ENCODE measurements around the gene PLEKHN1. TPM values are rescaled to one million over a fixed set of nuclear protein-coding genes. Genes with fewer than 3 reads are reported as not detected.
"Not testable (repeated sequence)": the region's sequence is repeated elsewhere in the genome, so short reads cannot be mapped to it uniquely, and the experiment has no call there.

PLEKHN1 gene
- polyA plus RNA-seq, 2 donors: 35.6 to 74.7 TPM

- H3K9me3 ChIP-seq (ENCODE audit: control insufficient read depth in 2 of 2, insufficient read depth in 1 of 2, low read depth in 1 of 2, low read length in 1 of 2): no peaks in the 10 kb centered on the region
- H3K36me3 ChIP-seq (ENCODE audit: control insufficient read depth in 2 of 2, insufficient read depth in 2 of 2, low read length in 1 of 2): no peaks in the 10 kb centered on the region
- peak overlapping the region; percentile 59 to 64 for H3K4me3 ChIP-seq (ENCODE audit: low read depth in 1 of 2, low read length in 2 of 2)
- H3K27me3 ChIP-seq (ENCODE audit: control insufficient read depth in 1 of 2, insufficient read depth in 2 of 2, low read length in 2 of 2): peaks cover 0 to 7% of the 10 kb centered on the region in 2 donors
- 1 to 2% methylated on average over 48 to 58 of the region's 58 CpGs for WGBS, 2 donors
- peaks cover 7 to 18% of the 10 kb centered on the region in 2 donors for H3K4me1 ChIP-seq (ENCODE audit: control insufficient read depth in 2 of 2, insufficient read depth in 2 of 2, low read length in 1 of 2)
- peak overlapping the region; percentile 66 to 93 for H3K27ac ChIP-seq (ENCODE audit: low read depth in 2 of 2, low read length in 1 of 2)
Measured at GRCh38 chr1:1001057-1001783, 34.9 kb downstream of the PLEKHN1 start.

DNA sequence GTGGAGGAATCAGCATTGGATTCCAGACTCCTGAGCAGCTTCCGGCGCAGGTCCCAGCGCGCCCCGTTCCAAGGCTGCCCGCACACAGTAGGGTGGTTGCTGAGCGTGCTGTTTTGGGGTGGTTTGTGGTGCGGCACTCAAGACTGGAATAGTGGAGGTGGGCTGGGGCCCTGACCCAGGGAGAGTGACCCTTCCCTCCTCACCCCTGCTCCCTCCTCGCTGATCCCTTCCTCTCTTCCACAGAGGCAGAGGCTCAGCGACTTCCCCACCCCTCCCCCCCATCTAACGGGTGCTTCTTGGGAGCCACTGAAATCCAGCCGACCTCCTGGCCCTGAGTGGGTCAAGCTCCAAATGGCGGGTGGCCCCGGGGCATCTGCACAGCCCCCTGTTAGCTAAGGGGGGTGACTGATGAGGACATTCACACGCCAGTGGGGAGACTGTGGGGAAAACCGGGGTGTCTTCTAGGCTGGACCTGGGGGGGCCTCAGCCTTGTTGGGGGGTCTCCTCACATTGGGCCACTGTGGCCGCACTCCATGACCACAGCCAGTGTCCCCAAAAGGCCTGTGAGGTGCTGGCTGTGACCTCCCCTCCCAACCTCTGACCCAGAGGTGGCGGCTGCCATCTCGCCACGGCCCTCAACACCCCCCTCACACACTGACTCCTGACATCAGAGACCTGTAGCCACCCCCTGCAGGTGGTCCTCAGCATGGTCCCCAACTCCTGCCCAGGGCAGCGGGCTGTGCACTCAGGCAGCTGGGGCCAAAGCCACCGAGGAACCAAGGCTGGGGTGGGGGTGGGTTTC lies 37.5 kb downstream of the PLEKHN1 start:
- Histone ChIP-seq H3K4me1 (ENCODE audit: control insufficient read depth in 2 of 2, insufficient read depth in 2 of 2, low read length in 1 of 2) (peaks cover 5 to 21% of the 10 kb centered on the region in 2 donors), H3K9me3 (ENCODE audit: control insufficient read depth in 2 of 2, insufficient read depth in 1 of 2, low read depth in 1 of 2, low read length in 1 of 2) (no peaks in the 10 kb centered on the region), H3K27ac (ENCODE audit: low read depth in 2 of 2, low read length in 1 of 2) (no peak overlapping the region), H3K4me3 (ENCODE audit: low read depth in 1 of 2, low read length in 2 of 2) (no peak overlapping the region), H3K36me3 (ENCODE audit: control insufficient read depth in 2 of 2, insufficient read depth in 2 of 2, low read length in 1 of 2) (no peaks in the 10 kb centered on the region), H3K27me3 (ENCODE audit: control insufficient read depth in 1 of 2, insufficient read depth in 2 of 2, low read length in 2 of 2) (peaks cover 0 to 6% of the 10 kb centered on the region in 2 donors)
- WGBS, 2 donors: 81 to 84% methylated on average over 21 to 22 of the region's 22 CpGs

DNA sequence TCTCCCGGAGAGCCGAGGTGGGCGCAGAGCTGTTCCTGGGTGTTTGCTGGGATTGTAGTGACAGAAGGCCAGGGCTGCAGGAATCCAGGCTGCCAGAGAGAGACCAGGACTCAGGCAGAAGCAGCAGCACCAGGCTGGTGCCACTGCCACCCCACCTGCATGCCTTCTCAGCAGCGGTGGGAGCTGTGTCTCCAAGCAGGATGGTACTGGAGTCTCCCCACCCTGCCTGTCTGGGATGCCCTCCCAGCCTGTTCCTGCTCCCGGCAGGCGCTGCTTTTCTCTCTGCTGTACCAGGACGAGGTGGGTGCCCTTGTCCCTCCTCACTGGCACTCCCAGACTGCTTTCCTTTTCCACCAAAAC lies 38.1 kb downstream of the PLEKHN1 start:
- no peak overlapping the region for H3K4me3 ChIP-seq (ENCODE audit: low read depth in 1 of 2, low read length in 2 of 2)
- H3K27me3 ChIP-seq (ENCODE audit: control insufficient read depth in 1 of 2, insufficient read depth in 2 of 2, low read length in 2 of 2): peaks cover 0 to 4% of the 10 kb centered on the region in 2 donors
- H3K4me1 ChIP-seq (ENCODE audit: control insufficient read depth in 2 of 2, insufficient read depth in 2 of 2, low read length in 1 of 2): peaks cover 5 to 18% of the 10 kb centered on the region in 2 donors
- no peak overlapping the region for H3K27ac ChIP-seq (ENCODE audit: low read depth in 2 of 2, low read length in 1 of 2)
- no peaks in the 10 kb centered on the region for H3K36me3 ChIP-seq (ENCODE audit: control insufficient read depth in 2 of 2, insufficient read depth in 2 of 2, low read length in 1 of 2)
- H3K9me3 ChIP-seq (ENCODE audit: control insufficient read depth in 2 of 2, insufficient read depth in 1 of 2, low read depth in 1 of 2, low read length in 1 of 2): no peaks in the 10 kb centered on the region
- WGBS, 2 donors: 65% methylated on average over 7 of the region's 7 CpGs

- Histone ChIP-seq H3K9me3 (ENCODE audit: control insufficient read depth in 2 of 2, insufficient read depth in 1 of 2, low read depth in 1 of 2, low read length in 1 of 2) (no peaks in the 10 kb centered on the region), H3K27me3 (ENCODE audit: control insufficient read depth in 1 of 2, insufficient read depth in 2 of 2, low read length in 2 of 2) (peaks cover 0 to 4% of the 10 kb centered on the region in 2 donors), H3K4me1 (ENCODE audit: control insufficient read depth in 2 of 2, insufficient read depth in 2 of 2, low read length in 1 of 2) (peaks cover 5 to 17% of the 10 kb centered on the region in 2 donors), H3K36me3 (ENCODE audit: control insufficient read depth in 2 of 2, insufficient read depth in 2 of 2, low read length in 1 of 2) (no peaks in the 10 kb centered on the region), H3K4me3 (ENCODE audit: low read depth in 1 of 2, low read length in 2 of 2) (no peak overlapping the region), H3K27ac (ENCODE audit: low read depth in 2 of 2, low read length in 1 of 2) (no peak overlapping the region)
- 32 to 44% methylated on average over 21 of the region's 21 CpGs for WGBS, 2 donors
Measured at GRCh38 chr1:1004780-1005697, 38.8 kb downstream of the PLEKHN1 start.

DNA sequence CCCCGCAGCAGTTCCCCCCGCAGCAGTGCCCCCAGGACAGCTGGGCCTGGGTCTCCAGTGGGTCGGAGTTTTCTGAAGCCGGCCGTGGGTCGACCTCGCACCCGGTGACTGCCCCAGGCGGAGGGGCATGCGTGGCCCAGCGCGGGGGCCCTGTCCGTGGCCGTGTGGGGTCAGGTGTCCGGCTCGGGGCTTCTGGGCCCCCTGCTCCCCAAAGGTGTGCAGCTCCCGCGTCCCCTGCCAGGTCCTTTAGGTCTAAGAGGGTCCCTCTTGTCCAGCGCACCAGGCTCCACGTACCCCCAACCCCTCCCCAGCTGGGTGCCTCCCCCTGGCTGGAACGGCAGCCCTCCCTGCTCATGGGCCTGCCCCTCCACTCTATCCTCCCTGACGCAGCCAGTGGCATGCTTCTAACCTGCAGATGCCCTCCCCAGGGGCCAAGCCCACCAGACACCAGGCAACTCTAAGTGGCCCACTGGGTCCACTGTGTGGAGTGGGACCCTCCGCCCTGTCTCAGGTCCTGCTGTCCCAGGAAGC lies 39.6 kb downstream of the PLEKHN1 start:
- WGBS, 2 donors: 67 to 68% methylated on average over 23 of the region's 23 CpGs
- Histone ChIP-seq H3K4me3 (ENCODE audit: low read depth in 1 of 2, low read length in 2 of 2) (no peak overlapping the region), H3K27me3 (ENCODE audit: control insufficient read depth in 1 of 2, insufficient read depth in 2 of 2, low read length in 2 of 2) (peaks cover 0 to 4% of the 10 kb centered on the region in 2 donors), H3K27ac (ENCODE audit: low read depth in 2 of 2, low read length in 1 of 2) (no peak overlapping the region), H3K9me3 (ENCODE audit: control insufficient read depth in 2 of 2, insufficient read depth in 1 of 2, low read depth in 1 of 2, low read length in 1 of 2) (no peaks in the 10 kb centered on the region), H3K4me1 (ENCODE audit: control insufficient read depth in 2 of 2, insufficient read depth in 2 of 2, low read length in 1 of 2) (peaks cover 5 to 15% of the 10 kb centered on the region in 2 donors), H3K36me3 (ENCODE audit: control insufficient read depth in 2 of 2, insufficient read depth in 2 of 2, low read length in 1 of 2) (no peaks in the 10 kb centered on the region)

GRCh38 chr1:1006305-1007159 lies 40.2 kb downstream of the PLEKHN1 start:
- Histone ChIP-seq H3K36me3 (ENCODE audit: control insufficient read depth in 2 of 2, insufficient read depth in 2 of 2, low read length in 1 of 2) (no peaks in the 10 kb centered on the region), H3K27ac (ENCODE audit: low read depth in 2 of 2, low read length in 1 of 2) (peak overlapping the region in 1 of 2 donors; percentile 34), H3K9me3 (ENCODE audit: control insufficient read depth in 2 of 2, insufficient read depth in 1 of 2, low read depth in 1 of 2, low read length in 1 of 2) (no peaks in the 10 kb centered on the region), H3K27me3 (ENCODE audit: control insufficient read depth in 1 of 2, insufficient read depth in 2 of 2, low read length in 2 of 2) (peaks cover 0 to 4% of the 10 kb centered on the region in 2 donors), H3K4me3 (ENCODE audit: low read depth in 1 of 2, low read length in 2 of 2) (no peak overlapping the region), H3K4me1 (ENCODE audit: control insufficient read depth in 2 of 2, insufficient read depth in 2 of 2, low read length in 1 of 2) (peaks cover 5 to 11% of the 10 kb centered on the region in 2 donors)
- 59 to 61% methylated on average over 37 of the region's 37 CpGs for WGBS, 2 donors

GRCh38 chr1:1010131-1010530 lies 43.8 kb downstream of the PLEKHN1 start:
- not testable (repeated sequence) for H3K27ac ChIP-seq (ENCODE audit: low read depth in 2 of 2, low read length in 1 of 2); H3K9me3 ChIP-seq (ENCODE audit: control insufficient read depth in 2 of 2, insufficient read depth in 1 of 2, low read depth in 1 of 2, low read length in 1 of 2); H3K4me3 ChIP-seq (ENCODE audit: low read depth in 1 of 2, low read length in 2 of 2); H3K36me3 ChIP-seq (ENCODE audit: control insufficient read depth in 2 of 2, insufficient read depth in 2 of 2, low read length in 1 of 2); H3K27me3 ChIP-seq (ENCODE audit: control insufficient read depth in 1 of 2, insufficient read depth in 2 of 2, low read length in 2 of 2)
- H3K4me1 ChIP-seq (ENCODE audit: control insufficient read depth in 2 of 2, insufficient read depth in 2 of 2, low read length in 1 of 2): peaks cover 7 to 18% of the 10 kb centered on the region in 2 donors
- 94% methylated on average over 8 of the region's 8 CpGs for WGBS, 2 donors

DNA sequence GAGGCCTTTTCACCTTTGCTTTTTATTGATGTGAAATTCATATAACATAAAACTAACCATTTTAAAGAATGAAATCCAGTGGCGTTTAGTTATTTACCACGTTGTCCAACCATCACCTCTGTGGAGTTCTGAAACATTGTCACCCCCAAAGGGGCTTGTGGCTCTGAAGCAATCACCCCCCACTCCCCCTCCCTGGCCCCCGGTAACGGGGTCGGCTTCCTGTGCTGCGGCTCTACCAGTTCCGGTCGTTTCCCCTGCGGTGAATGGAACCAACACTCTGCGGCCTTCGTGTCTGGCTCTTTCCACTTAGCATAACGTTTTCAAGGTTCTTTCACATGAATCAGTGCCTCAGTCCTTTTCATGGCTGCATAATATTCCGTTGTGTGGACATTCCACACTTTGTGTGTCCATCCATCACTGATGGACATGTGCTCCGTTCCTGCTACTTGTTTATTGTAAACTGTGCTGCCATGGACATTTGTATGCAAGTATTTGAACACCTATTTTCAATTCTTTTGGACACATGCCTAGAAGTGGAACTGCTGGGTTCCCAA lies 45.2 kb downstream of the PLEKHN1 start:
- Histone ChIP-seq H3K4me3 (ENCODE audit: low read depth in 1 of 2, low read length in 2 of 2) (no peak overlapping the region), H3K4me1 (ENCODE audit: control insufficient read depth in 2 of 2, insufficient read depth in 2 of 2, low read length in 1 of 2) (peaks cover 2 to 16% of the 10 kb centered on the region in 2 donors), H3K27me3 (ENCODE audit: control insufficient read depth in 1 of 2, insufficient read depth in 2 of 2, low read length in 2 of 2) (peaks cover 0 to 4% of the 10 kb centered on the region in 2 donors), H3K9me3 (ENCODE audit: control insufficient read depth in 2 of 2, insufficient read depth in 1 of 2, low read depth in 1 of 2, low read length in 1 of 2) (no peaks in the 10 kb centered on the region), H3K27ac (ENCODE audit: low read depth in 2 of 2, low read length in 1 of 2) (no peak overlapping the region), H3K36me3 (ENCODE audit: control insufficient read depth in 2 of 2, insufficient read depth in 2 of 2, low read length in 1 of 2) (no peaks in the 10 kb centered on the region)
- 81 to 82% methylated on average over 14 of the region's 14 CpGs for WGBS, 2 donors

All from esophagus (tissue), 2 donors.